Activated CD4-positive, CD25-positive, alpha-beta regulatory T cell treated with anti-CD3 and anti-CD28 coated beads, Interleukin-2, amount 50 U/mL, for 24 hours (primary cell): Measurements from ENCODE around the gene TKFC.

ENCODE experiments used
- ATAC-seq, 2 donors: fragments of 150-1000 bp; cut with Tn5 transposase; one replicate each; pipeline ENCODE4 v1.10.0; 2021; ENCODE audit warnings: mild to moderate bottlenecking in 1 of 2, moderate library complexity in 1 of 2

The TKFC gene

GRCh38 chr11:61332797-61333549, at the start of gene TKFC, which contains the start of gene DDB1:
TKFC (plus strand) TSS chr11:61333228; CDS start chr11:61334729, 1,501 bp downstream.
DDB1 (minus strand) TSS chr11:61333105; CDS start chr11:61332968, 137 bp downstream.
- peak; percentile 96 to 97 for ATAC-seq

GRCh38 chr11:61283613-61284012, 49.4 kb upstream of the TKFC start:
- ATAC-seq = no peak

GRCh38 chr11:61287338-61287977, 45.6 kb upstream of the TKFC start:
- no peak for ATAC-seq

GRCh38 chr11:61290905-61291690, 41.9 kb upstream of the TKFC start:
- no peak for ATAC-seq

- ATAC-seq = no peak
Measured at GRCh38 chr11:61292356-61292755, 40.7 kb upstream of the TKFC start.

- peak; percentile 52 to 63 for ATAC-seq
Measured at GRCh38 chr11:61293867-61294716, 38.9 kb upstream of the TKFC start.

GRCh38 chr11:61294717-61295595, 38.1 kb upstream of the TKFC start, which contains the start of gene VWCE:
VWCE (minus strand) TSS chr11:61295316; CDS start chr11:61295037, 279 bp downstream.
- ATAC-seq = peak; percentile 84 to 85

GRCh38 chr11:61295596-61295926, 37.5 kb upstream of the TKFC start:
- ATAC-seq = no peak

GRCh38 chr11:61297341-61297740, 35.7 kb upstream of the TKFC start:
- ATAC-seq = no peak

- no peak for ATAC-seq
Measured at GRCh38 chr11:61297746-61298145, 35.3 kb upstream of the TKFC start.

GRCh38 chr11:61298663-61299244, 34.3 kb upstream of the TKFC start:
- ATAC-seq = no peak

GRCh38 chr11:61302550-61302949, 30.5 kb upstream of the TKFC start:
- no peak for ATAC-seq

GRCh38 chr11:61303725-61304124, 29.3 kb upstream of the TKFC start:
- ATAC-seq = no peak

- ATAC-seq = no peak
Measured at GRCh38 chr11:61305417-61305816, 27.6 kb upstream of the TKFC start.

- no peak for ATAC-seq
Measured at GRCh38 chr11:61306221-61306620, 26.8 kb upstream of the TKFC start.

- no peak for ATAC-seq
Measured at GRCh38 chr11:61307354-61307753, 25.7 kb upstream of the TKFC start.

- ATAC-seq = no peak
Measured at GRCh38 chr11:61309141-61309540, 23.9 kb upstream of the TKFC start.

GRCh38 chr11:61309739-61310138, 23.3 kb upstream of the TKFC start:
- ATAC-seq = no peak

GRCh38 chr11:61310749-61311148, 22.3 kb upstream of the TKFC start:
- no peak for ATAC-seq

- no peak for ATAC-seq
Measured at GRCh38 chr11:61315260-61315659, 17.8 kb upstream of the TKFC start.
